ENCODE results near the gene RPS6KB2.

The RPS6KB2 gene

DNA sequence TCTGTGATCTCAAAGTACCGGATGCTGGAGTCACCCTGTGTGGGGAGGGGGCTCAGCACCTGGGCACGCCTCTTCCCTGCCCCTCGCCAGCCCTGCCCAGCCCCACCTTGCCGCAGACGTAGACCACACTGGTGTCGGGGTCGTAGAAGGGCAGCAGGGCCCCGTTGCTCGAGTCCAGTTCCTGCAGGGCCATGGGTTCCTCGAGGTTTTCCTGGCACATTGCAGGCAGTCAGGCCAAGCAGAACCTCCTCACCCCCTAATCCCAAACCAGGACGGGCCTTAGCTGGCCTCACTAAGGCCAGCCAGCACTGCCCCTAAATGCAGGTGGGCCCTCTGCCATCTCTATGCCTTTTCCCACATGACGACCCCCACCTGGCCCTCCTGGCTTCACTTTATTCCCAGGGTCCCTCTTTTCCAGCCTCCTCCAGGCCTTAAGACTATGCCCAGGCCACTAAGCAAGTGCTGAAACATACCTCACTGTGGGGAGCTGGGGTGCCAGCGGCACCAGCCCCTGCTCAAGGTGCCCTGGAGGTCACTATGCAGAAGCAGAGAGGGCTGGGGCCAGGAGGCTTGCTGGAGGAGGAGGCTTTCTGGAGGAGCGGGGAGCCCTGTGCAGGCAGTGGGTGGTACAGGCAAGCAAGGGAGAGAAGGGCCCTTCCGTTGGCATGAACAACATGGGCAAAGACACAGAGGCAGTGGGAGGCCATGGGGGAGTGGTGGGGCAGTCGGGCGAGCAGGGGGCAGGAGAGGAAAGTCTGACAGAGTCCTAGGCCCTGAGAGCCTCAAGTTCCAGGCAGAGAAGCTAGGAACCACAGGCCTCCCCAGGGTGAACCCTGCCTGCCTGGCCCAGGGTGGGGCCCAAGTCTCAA lies 12.2 kb downstream of the RPS6KB2 start:
- Histone ChIP-seq H3K27me3 (ENCODE audit: insufficient read depth, poor library complexity, severe bottlenecking) (no peaks in the 10 kb centered on the region), H3K27ac (replicated peaks) (peak overlapping the region; percentile 17), H3K4me3 (replicated peaks; ENCODE audit: insufficient read depth, low read length) (no peak overlapping the region)
- no peak for DNase-seq (ENCODE audit: low read depth in 1 of 2, low spot score in 1 of 2)
- TF ChIP-seq SPI1 (IDR thresholded peaks at IDR 0.05; ENCODE audit: borderline replicate concordance, low read depth) (no peak), POLR2AphosphoS5 (IDR thresholded peaks at IDR 0.05; ENCODE audit: low read depth) (peak; percentile 14; the same call in 1 of the 2 replicates)

DNA sequence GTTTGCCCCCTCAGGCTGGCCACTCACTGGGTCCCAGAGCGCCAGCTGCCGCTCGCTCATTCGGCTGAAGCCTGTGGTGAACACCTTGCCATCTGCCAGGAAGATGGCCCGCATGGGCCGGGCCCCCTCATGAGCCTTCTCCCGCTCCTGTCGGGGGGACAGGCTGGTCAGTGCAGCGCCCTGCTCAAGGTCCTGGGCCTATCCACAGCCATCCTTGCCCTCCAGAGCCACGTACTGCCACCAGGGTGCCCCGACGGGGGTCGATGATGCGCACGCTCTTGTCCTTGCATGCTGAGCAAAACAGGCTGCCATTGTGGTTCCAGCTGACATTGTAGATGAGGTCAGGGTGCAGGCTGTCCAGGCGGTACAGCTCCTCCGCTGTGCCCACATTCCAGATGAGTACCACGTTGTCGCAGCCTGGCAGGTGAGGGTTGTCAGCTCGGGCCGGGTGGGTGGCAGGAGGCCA lies 12.8 kb downstream of the RPS6KB2 start:
- Histone ChIP-seq H3K27me3 (ENCODE audit: insufficient read depth, poor library complexity, severe bottlenecking) (no peaks in the 10 kb centered on the region), H3K27ac (replicated peaks) (no peak overlapping the region), H3K4me3 (replicated peaks; ENCODE audit: insufficient read depth, low read length) (no peak overlapping the region)
- TF ChIP-seq POLR2AphosphoS5 (IDR thresholded peaks at IDR 0.05; ENCODE audit: low read depth) (no peak), GABPA (IDR thresholded peaks at IDR 0.05; ENCODE audit: low read depth) (no peak), SPI1 (IDR thresholded peaks at IDR 0.05; ENCODE audit: borderline replicate concordance, low read depth) (no peak)
- TF ChIP-seq, protein P1, sequence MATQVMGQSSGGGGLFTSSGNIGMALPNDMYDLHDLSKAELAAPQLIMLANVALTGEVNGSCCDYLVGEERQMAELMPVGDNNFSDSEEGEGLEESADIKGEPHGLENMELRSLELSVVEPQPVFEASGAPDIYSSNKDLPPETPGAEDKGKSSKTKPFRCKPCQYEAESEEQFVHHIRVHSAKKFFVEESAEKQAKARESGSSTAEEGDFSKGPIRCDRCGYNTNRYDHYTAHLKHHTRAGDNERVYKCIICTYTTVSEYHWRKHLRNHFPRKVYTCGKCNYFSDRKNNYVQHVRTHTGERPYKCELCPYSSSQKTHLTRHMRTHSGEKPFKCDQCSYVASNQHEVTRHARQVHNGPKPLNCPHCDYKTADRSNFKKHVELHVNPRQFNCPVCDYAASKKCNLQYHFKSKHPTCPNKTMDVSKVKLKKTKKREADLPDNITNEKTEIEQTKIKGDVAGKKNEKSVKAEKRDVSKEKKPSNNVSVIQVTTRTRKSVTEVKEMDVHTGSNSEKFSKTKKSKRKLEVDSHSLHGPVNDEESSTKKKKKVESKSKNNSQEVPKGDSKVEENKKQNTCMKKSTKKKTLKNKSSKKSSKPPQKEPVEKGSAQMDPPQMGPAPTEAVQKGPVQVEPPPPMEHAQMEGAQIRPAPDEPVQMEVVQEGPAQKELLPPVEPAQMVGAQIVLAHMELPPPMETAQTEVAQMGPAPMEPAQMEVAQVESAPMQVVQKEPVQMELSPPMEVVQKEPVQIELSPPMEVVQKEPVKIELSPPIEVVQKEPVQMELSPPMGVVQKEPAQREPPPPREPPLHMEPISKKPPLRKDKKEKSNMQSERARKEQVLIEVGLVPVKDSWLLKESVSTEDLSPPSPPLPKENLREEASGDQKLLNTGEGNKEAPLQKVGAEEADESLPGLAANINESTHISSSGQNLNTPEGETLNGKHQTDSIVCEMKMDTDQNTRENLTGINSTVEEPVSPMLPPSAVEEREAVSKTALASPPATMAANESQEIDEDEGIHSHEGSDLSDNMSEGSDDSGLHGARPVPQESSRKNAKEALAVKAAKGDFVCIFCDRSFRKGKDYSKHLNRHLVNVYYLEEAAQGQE (IDR thresholded peaks at IDR 0.05; ENCODE audit: insufficient replicate concordance, low read depth): no peak
- TF ChIP-seq, protein P2, sequence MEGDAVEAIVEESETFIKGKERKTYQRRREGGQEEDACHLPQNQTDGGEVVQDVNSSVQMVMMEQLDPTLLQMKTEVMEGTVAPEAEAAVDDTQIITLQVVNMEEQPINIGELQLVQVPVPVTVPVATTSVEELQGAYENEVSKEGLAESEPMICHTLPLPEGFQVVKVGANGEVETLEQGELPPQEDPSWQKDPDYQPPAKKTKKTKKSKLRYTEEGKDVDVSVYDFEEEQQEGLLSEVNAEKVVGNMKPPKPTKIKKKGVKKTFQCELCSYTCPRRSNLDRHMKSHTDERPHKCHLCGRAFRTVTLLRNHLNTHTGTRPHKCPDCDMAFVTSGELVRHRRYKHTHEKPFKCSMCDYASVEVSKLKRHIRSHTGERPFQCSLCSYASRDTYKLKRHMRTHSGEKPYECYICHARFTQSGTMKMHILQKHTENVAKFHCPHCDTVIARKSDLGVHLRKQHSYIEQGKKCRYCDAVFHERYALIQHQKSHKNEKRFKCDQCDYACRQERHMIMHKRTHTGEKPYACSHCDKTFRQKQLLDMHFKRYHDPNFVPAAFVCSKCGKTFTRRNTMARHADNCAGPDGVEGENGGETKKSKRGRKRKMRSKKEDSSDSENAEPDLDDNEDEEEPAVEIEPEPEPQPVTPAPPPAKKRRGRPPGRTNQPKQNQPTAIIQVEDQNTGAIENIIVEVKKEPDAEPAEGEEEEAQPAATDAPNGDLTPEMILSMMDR (IDR thresholded peaks at IDR 0.05; ENCODE audit: insufficient read depth, low read length): no peak
- DNase-seq (ENCODE audit: low read depth in 1 of 2, low spot score in 1 of 2): no peak

DNA sequence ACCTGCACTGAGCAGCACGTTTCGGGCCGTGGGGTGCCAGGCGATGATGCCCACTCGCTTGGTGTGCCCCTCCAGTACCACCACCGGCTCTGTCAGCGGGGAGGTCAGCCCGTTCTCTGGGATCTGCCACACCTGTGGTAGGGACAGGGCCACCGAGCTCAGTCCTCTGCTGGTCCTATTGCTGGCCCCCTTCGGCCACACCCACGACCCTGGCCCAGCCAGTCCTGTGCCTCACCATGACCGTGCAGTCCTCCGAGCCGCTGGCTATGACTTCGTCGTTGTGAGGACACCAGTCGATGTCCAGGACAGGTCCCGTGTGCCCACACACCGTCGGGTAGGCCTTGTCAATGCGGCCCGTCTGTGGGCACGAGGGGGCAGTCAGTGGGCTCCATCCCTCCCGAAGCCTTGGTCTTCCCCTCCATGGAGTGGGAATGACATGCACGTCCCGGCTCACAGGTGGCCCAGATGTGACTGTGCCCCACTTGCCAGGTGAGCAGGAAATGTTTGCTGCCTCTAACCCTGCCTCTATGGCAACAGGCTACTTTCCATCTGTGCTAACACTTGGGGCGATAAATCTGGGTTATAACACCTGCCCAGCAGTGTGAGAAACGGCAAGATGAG lies 13.5 kb downstream of the RPS6KB2 start:
- H3K4me3 ChIP-seq (replicated peaks; ENCODE audit: insufficient read depth, low read length): no peak overlapping the region
- TF ChIP-seq, protein P1 (IDR thresholded peaks at IDR 0.05; ENCODE audit: insufficient replicate concordance, low read depth): no peak
- TF ChIP-seq POLR2AphosphoS5 (IDR thresholded peaks at IDR 0.05; ENCODE audit: low read depth) (no peak; the same call in 1 of the 2 replicates), GABPA (IDR thresholded peaks at IDR 0.05; ENCODE audit: low read depth) (no peak), SPI1 (IDR thresholded peaks at IDR 0.05; ENCODE audit: borderline replicate concordance, low read depth) (no peak)
- TF ChIP-seq, protein P2 (IDR thresholded peaks at IDR 0.05; ENCODE audit: insufficient read depth, low read length): no peak
- no peak for DNase-seq (ENCODE audit: low read depth in 1 of 2, low spot score in 1 of 2)
- no peak overlapping the region for H3K27ac ChIP-seq (replicated peaks)
- H3K27me3 ChIP-seq (ENCODE audit: insufficient read depth, poor library complexity, severe bottlenecking): no peaks in the 10 kb centered on the region

Data from HL-60 (cell line).